Body of pancreas (tissue), 4 donors: ENCODE data around the gene OLA1. TPM values are rescaled to one million over a fixed set of nuclear protein-coding genes. Genes with fewer than 3 reads are reported as not detected.

ENCODE experiments used
- ATAC-seq: fragments of 150-250 bp; one replicate; pipeline ENCODE4 v1.9.1; 2016
- DNase-seq, 4 donors: peaks; one replicate each; pipeline ENCODE4 v3.0.0-alpha.2; 2019
- H3K27ac ChIP-seq, 4 donors: fragments of 200-600 bp; sonication (generic); 1 replicate in 3 of 4; 2 replicates in 1 of 4; pipeline versions ENCODE4 v1.5.1 to v1.6.1; 2016 to 2019; ENCODE audit warnings: mild to moderate bottlenecking in 1 of 4, mixed read lengths in 1 of 4, moderate library complexity in 1 of 4
- H3K27me3 ChIP-seq, 2 donors: fragments of 200-600 bp; sonication (generic); one replicate each; pipeline ENCODE4 v1.6.0; 2016; ENCODE audit warnings: mild to moderate bottlenecking in 1 of 2
- H3K36me3 ChIP-seq, 2 donors: fragments of 200-600 bp; sonication (generic); replicated peaks in 1 of 2; 2 replicates each; pipeline ENCODE4 v1.5.1; 2016; ENCODE audit warnings: low read depth in 2 of 2; ENCODE audit not compliant: insufficient read depth in 1 of 2
- H3K4me1 ChIP-seq: fragments of 200-600 bp; sonication (generic); one replicate; pipeline ENCODE4 v1.6.0; 2016
- H3K4me3 ChIP-seq, 2 donors: fragments of 200-600 bp; sonication (generic); 1 replicate in 1 of 2; 2 replicates in 1 of 2; pipeline ENCODE4 v1.5.1; 2016 to 2019
- H3K9me3 ChIP-seq, 3 donors: fragments of 200-600 bp; sonication (generic); 1 replicate in 2 of 3; 2 replicates in 1 of 3; pipeline ENCODE4 v1.5.1; 2016
- CTCF ChIP-seq, 7 experiments: fragments of 450-650 bp in 4 of 7; fragments of 200-600 bp in 3 of 7; sonication (generic) in 3 of 7; IDR thresholded peaks; one replicate each; pipeline ENCODE4 v1.5.1; 2016 to 2019; ENCODE audit warnings: antibody characterized with exemption in 7 of 7
- POLR2A ChIP-seq, 3 donors: fragments of 450-650 bp; IDR thresholded peaks; one replicate each; pipeline ENCODE4 v1.6.1; 2016; ENCODE audit warnings: antibody characterized with exemption in 3 of 3, mild to moderate bottlenecking in 2 of 3
- WGBS, 2 donors: methylation state at CpG; one replicate each; pipeline ENCODE4 v1.1.5; 2017; 5-methylcytosine and 5-hydroxymethylcytosine counted together
- intact Hi-C: fragments of 100-400 bp; cut with DNase I; formaldehyde crosslinking; loops from one replicate; pipeline ENCODE4 v1.15.1; 2023
- total RNA-seq, 2 donors: library from RNA; depleted of rRNA; stranded (reverse); fragments of >200 nt; gene quantifications; one replicate each; pipeline ENCODE4 v1.1.0, GENCODE V29; 2016

OLA1 gene
- total RNA-seq, 2 donors from 2014 or later = 17.8 to 43.3 TPM

GRCh38 chr2:174205562-174205961 is 42.8 kb downstream of the OLA1 start:
- Histone ChIP-seq H3K27me3 (no peaks in the 10 kb centered on the region), H3K4me1 (no peaks in the 10 kb centered on the region), H3K36me3 (no peaks in the 10 kb centered on the region), H3K9me3 (no peaks in the 10 kb centered on the region), H3K27ac (no peak overlapping the region), H3K4me3 (no peak overlapping the region)
- intact Hi-C loops = no loop called here
- TF ChIP-seq POLR2A (IDR thresholded peaks at IDR 0.05) = no peak
- no peak for TF ChIP-seq CTCF (IDR thresholded peaks at IDR 0.05)
- ATAC-seq = no peak
- 95 to 96% methylated on average over 2 of the region's 2 CpGs for WGBS, 2 donors
- DNase-seq = no peak

- 97 to 98% methylated on average over 4 of the region's 4 CpGs for WGBS, 2 donors
- no peaks in the 10 kb centered on the region for H3K9me3 ChIP-seq
Measured at GRCh38 chr2:174202188-174202587, 46.1 kb downstream of the OLA1 start.

GRCh38 chr2:174198846-174199564 is 49.3 kb downstream of the OLA1 start:
- no peak overlapping the region for H3K27ac ChIP-seq
- peaks cover 3% of the 10 kb centered on the region for H3K4me1 ChIP-seq
- H3K36me3 ChIP-seq = no peaks in the 10 kb centered on the region
- H3K9me3 ChIP-seq = no peaks in the 10 kb centered on the region
- 78 to 84% methylated on average over 2 of the region's 2 CpGs for WGBS, 2 donors
- intact Hi-C loops = no loop called here
- no peaks in the 10 kb centered on the region for H3K27me3 ChIP-seq
- DNase-seq (no peak), ATAC-seq (no peak)
- TF ChIP-seq CTCF (IDR thresholded peaks at IDR 0.05) (no peak), POLR2A (IDR thresholded peaks at IDR 0.05) (no peak)
- no peak overlapping the region for H3K4me3 ChIP-seq

More at GRCh38 chr2:174202188-174202587, 46.1 kb downstream of the OLA1 start:
- Histone ChIP-seq H3K4me3 (no peak overlapping the region), H3K27ac (no peak overlapping the region), H3K36me3 (no peaks in the 10 kb centered on the region), H3K27me3 (no peaks in the 10 kb centered on the region), H3K4me1 (no peaks in the 10 kb centered on the region)
- DNase-seq (no peak), ATAC-seq (no peak)
- intact Hi-C loops = no loop called here
- TF ChIP-seq CTCF (IDR thresholded peaks at IDR 0.05) (no peak), POLR2A (IDR thresholded peaks at IDR 0.05) (no peak)

GRCh38 chr2:174195253-174195652 is 53.1 kb downstream of the OLA1 start:
- intact Hi-C loops = no loop called here
- Histone ChIP-seq H3K9me3 (no peaks in the 10 kb centered on the region), H3K27me3 (no peaks in the 10 kb centered on the region), H3K27ac (no peak overlapping the region), H3K4me3 (no peak overlapping the region), H3K4me1 (peaks cover 3% of the 10 kb centered on the region), H3K36me3 (no peaks in the 10 kb centered on the region)
- no peak for TF ChIP-seq CTCF (IDR thresholded peaks at IDR 0.05)
- TF ChIP-seq POLR2A (IDR thresholded peaks at IDR 0.05) = no peak
- no peak for ATAC-seq
- DNase-seq = no peak

GRCh38 chr2:174193737-174194136 is 54.6 kb downstream of the OLA1 start:
- H3K27ac ChIP-seq = no peak overlapping the region
- H3K4me1 ChIP-seq = peaks cover 3% of the 10 kb centered on the region
- no peaks in the 10 kb centered on the region for H3K36me3 ChIP-seq
- H3K9me3 ChIP-seq = no peaks in the 10 kb centered on the region
- no peak for DNase-seq
- TF ChIP-seq CTCF (IDR thresholded peaks at IDR 0.05) (no peak), POLR2A (IDR thresholded peaks at IDR 0.05) (no peak)
- 93% methylated on average over 4 of the region's 4 CpGs for WGBS, 2 donors
- no peak for ATAC-seq
- intact Hi-C loops = no loop called here
- no peaks in the 10 kb centered on the region for H3K27me3 ChIP-seq
- H3K4me3 ChIP-seq = no peak overlapping the region
